Thoracic aorta (tissue), 2 donors: Measurements from ENCODE around the gene RHOF. TPM values are rescaled to one million over a fixed set of nuclear protein-coding genes. Genes with fewer than 3 reads are reported as not detected.
A peak's percentile ranks its signal among the peaks of the same experiment; 100 is the strongest.

Experiments used
- ATAC-seq: fragments of 150-250 bp; one replicate; pipeline ENCODE4 v1.8.0; 2017; ENCODE audit warnings: low read depth; ENCODE audit not compliant: insufficient number of reproducible peaks, low FRiP score
- DNase-seq: peaks from one replicate; pipeline ENCODE4 v3.0.0-alpha.2; 2020; ENCODE audit warnings: low spot score
- H3K27ac ChIP-seq, 2 donors: fragments of 200-600 bp; sonication (generic); 1 replicate in 1 of 2; 2 replicates in 1 of 2; pipeline ENCODE4 v1.5.1; 2016; ENCODE audit warnings: mild to moderate bottlenecking in 2 of 2, moderate library complexity in 2 of 2
- H3K27me3 ChIP-seq: fragments of 200-600 bp; sonication (generic); replicated peaks from 2 replicates; pipeline ENCODE4 v1.6.0; 2016; ENCODE audit warnings: mild to moderate bottlenecking; ENCODE audit not compliant: insufficient read depth
- H3K36me3 ChIP-seq: fragments of 200-600 bp; sonication (generic); one replicate; pipeline ENCODE4 v1.5.1; 2016
- H3K4me1 ChIP-seq, 2 donors: fragments of 200-600 bp; sonication (generic); 1 replicate in 1 of 2; 2 replicates in 1 of 2; pipeline versions ENCODE4 v1.5.1 to v1.6.0; 2016; ENCODE audit warnings: low read depth in 2 of 2, mild to moderate bottlenecking in 1 of 2; ENCODE audit not compliant: control insufficient read depth in 1 of 2
- H3K4me3 ChIP-seq: fragments of 200-600 bp; sonication (generic); 2 replicates; pipeline ENCODE4 v1.5.1; 2016; ENCODE audit warnings: mild to moderate bottlenecking
- H3K9me3 ChIP-seq: fragments of 200-600 bp; sonication (generic); 2 replicates; pipeline ENCODE4 v1.5.1; 2016
- total RNA-seq, 2 donors: library from RNA; depleted of rRNA; stranded (reverse); fragments of >200 nt; gene quantifications; one replicate each; pipeline versions ENCODE4 v1.1.0 to v1.2.3, GENCODE V29; 2016
- TF ChIP-seq, protein P1 (sequence below): fragments of 200-600 bp; sonication (generic); IDR thresholded peaks from one replicate; pipeline ENCODE4 v1.5.1; 2019; ENCODE audit warnings: antibody characterized with exemption

RHOF gene
- total RNA-seq, 2 donors from 2014 or later = 12.0 to 30.2 TPM

DNA sequence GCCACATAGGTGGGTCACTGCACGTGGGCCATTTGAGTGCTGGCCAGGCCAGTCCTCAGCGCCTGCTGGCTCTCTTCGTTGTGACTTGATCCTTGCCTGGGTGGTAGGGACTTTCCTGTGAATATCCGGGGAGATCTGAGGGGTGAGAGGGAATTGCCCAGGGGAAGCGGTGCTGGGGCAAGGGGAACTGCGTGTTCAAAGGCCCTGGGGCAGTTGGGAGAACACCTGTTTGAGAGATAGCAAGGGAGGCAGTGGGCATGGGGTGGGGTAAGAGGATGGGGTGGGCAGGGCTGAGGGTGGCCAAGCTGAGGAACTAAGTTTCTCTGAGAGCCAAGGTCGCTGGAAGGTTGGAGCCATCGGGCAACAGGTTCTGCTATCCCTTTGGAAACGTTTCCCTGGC is 35.3 kb upstream of the RHOF start:
- Histone ChIP-seq H3K4me3 (no peak overlapping the region), H3K27me3 (no peaks in the 10 kb centered on the region), H3K36me3 (peaks cover 64% of the 10 kb centered on the region), H3K27ac (no peak overlapping the region), H3K4me1 (no peaks in the 10 kb centered on the region), H3K9me3 (no peaks in the 10 kb centered on the region)
- TF ChIP-seq, protein P1, sequence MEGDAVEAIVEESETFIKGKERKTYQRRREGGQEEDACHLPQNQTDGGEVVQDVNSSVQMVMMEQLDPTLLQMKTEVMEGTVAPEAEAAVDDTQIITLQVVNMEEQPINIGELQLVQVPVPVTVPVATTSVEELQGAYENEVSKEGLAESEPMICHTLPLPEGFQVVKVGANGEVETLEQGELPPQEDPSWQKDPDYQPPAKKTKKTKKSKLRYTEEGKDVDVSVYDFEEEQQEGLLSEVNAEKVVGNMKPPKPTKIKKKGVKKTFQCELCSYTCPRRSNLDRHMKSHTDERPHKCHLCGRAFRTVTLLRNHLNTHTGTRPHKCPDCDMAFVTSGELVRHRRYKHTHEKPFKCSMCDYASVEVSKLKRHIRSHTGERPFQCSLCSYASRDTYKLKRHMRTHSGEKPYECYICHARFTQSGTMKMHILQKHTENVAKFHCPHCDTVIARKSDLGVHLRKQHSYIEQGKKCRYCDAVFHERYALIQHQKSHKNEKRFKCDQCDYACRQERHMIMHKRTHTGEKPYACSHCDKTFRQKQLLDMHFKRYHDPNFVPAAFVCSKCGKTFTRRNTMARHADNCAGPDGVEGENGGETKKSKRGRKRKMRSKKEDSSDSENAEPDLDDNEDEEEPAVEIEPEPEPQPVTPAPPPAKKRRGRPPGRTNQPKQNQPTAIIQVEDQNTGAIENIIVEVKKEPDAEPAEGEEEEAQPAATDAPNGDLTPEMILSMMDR = no peak
- ATAC-seq = no peak
- no peak for DNase-seq

DNA sequence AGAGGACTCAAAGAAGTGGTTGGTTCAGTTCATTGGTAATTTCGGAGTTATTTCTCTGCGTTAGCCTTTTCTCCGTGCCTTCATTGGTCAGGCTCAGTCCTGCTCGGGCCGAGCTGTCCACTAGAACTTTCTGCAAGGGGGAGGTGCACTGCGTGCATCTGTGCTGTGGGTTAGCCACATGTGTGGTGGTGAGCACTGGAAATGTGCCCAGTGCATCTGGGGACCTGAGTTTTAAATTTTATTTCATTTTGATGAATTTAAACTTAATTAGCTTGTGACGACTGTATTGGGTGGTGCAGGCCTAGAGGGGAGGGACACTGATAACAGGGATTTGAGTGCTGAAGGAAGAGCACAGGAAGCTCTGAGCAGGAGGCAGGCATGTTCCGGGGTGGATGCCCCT is 34.8 kb upstream of the RHOF start:
- Histone ChIP-seq H3K27me3 (no peaks in the 10 kb centered on the region), H3K9me3 (no peaks in the 10 kb centered on the region), H3K36me3 (peaks cover 70% of the 10 kb centered on the region), H3K4me3 (no peak overlapping the region), H3K4me1 (no peaks in the 10 kb centered on the region), H3K27ac (no peak overlapping the region)
- no peak for DNase-seq
- TF ChIP-seq, protein P1 = no peak
- ATAC-seq = no peak

DNA sequence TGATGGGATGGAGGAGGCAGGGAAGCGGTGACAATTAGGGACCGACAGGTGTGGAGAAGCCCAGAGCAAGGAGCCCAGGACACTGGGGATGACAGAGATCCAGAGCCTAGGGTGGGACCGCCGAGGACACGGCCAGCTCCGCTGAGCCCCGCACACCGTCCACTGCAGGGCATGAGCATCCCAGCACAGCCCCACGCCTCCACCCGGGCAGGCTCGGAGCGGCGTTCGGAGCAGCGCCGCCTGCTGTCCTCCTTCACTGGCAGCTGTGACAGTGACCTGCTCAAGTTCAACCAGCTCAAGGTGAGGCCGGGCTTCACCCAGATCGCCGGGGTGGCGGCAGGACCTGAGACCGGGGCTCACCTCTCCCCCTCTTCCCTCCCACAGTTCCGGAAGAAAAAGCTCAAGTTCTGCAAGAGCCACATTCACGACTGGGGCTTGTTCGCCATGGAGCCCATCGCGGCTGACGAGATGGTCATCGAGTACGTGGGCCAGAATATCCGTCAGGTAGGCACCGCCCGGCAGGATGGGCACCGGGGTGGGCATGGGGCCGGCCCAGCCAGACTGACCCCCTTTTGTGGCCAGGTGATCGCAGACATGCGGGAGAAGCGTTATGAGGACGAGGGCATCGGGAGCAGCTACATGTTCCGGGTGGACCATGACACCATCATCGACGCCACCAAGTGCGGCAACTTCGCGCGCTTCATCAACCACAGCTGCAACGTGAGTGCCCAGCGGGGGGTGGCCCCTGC is 34.0 kb upstream of the RHOF start:
- no peak for ATAC-seq
- Histone ChIP-seq H3K4me3 (no peak overlapping the region), H3K36me3 (peaks cover 74% of the 10 kb centered on the region), H3K4me1 (no peaks in the 10 kb centered on the region), H3K27ac (no peak overlapping the region), H3K27me3 (no peaks in the 10 kb centered on the region), H3K9me3 (no peaks in the 10 kb centered on the region)
- DNase-seq = no peak
- TF ChIP-seq, protein P1 = no peak

DNA sequence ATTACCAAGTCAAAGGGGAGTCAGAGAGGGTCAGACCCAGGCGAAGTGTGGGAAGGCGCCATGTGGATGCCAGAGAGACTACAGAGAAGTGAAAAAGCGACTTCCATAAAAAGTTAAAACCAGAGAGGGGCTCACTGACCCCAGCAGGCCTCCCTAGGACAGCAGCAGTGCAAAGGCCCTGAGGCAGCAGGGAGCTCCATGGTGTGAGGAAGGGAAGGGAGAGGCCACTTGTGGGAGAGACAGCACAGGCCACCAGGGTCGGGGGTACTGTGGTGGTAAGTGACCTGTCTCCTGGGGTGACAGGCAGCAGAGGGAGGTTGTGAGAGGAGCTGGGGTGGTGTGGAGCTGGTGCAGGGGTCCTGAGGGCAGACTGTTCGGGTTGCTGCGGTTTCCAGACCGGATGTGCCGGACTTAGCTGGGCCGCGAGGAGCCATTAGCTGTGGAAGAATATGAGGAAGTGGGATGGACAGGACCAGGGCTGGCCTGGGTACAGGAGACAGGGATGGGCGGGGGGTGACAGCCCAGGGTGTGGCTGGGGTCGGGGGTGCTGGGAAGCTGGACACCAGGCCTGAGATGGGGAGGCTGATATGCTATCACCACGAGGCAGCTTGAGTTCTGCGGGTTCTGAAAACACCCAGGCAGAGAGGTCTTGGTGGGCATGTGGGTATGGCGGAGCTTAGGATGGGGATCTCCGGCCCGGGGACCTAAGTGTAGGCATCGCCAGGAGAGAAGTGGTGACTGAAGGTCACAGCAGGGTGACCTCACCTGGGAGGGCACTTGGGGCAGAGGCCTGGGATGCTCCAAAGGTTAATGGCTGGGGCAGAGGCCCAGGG is 33.0 kb upstream of the RHOF start:
- Histone ChIP-seq H3K36me3 (peaks cover 72% of the 10 kb centered on the region), H3K4me3 (no peak overlapping the region), H3K27me3 (no peaks in the 10 kb centered on the region), H3K27ac (no peak overlapping the region), H3K9me3 (no peaks in the 10 kb centered on the region), H3K4me1 (no peaks in the 10 kb centered on the region)
- TF ChIP-seq, protein P1 = no peak
- ATAC-seq (no peak), DNase-seq (no peak)

DNA sequence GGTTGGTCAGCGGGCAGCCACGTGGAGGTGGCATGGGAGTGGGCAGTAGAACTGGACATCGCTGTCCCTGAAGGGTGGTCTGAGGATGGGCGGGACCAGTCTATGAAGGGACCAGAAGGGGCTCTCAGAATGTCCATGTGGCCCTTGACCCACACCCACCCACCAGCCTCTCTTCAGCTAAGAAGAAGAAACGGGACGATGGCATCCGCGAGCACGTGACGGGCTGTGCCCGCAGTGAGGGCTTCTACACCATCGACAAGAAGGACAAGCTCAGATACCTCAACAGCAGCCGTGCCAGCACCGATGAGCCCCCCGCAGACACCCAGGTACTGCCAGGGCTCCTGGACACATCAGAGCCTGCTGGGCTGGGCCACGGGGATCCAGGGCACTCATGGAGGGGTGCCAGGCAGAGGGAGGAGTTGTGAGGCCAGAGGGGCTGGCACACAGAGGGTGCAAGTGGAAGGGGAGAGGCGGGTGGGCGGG is 31.6 kb upstream of the RHOF start:
- H3K4me3 ChIP-seq = no peak overlapping the region
- H3K4me1 ChIP-seq = no peaks in the 10 kb centered on the region
- H3K27me3 ChIP-seq = no peaks in the 10 kb centered on the region
- TF ChIP-seq, protein P1 = no peak
- no peak for DNase-seq
- peaks cover 67% of the 10 kb centered on the region for H3K36me3 ChIP-seq
- no peak for ATAC-seq
- no peaks in the 10 kb centered on the region for H3K9me3 ChIP-seq
- peak overlapping the region in 1 of 2 donors; percentile 38 for H3K27ac ChIP-seq
